Tibial nerve (tissue), 4 donors: ENCODE results near the gene MSRB1.

Experiments used
- CTCF ChIP-seq, 5 experiments: fragments of 200-600 bp in 3 of 5; fragments of 450-650 bp in 2 of 5; sonication (generic) in 3 of 5; IDR thresholded peaks; one replicate each; pipeline ENCODE4 v1.5.1; 2016 to 2019; ENCODE audit warnings: antibody characterized with exemption in 5 of 5, mild to moderate bottlenecking in 3 of 5, moderate library complexity in 2 of 5
- EP300 ChIP-seq, 2 donors: sonication (generic); formaldehyde crosslinking; IDR thresholded peaks; one replicate each; pipeline ENCODE4 v1.6.1; 2017; ENCODE audit warnings: antibody characterized with exemption in 2 of 2, mild to moderate bottlenecking in 1 of 2
- POLR2A ChIP-seq, 2 donors: fragments of 450-650 bp; IDR thresholded peaks; one replicate each; pipeline ENCODE4 v1.6.1; 2017; ENCODE audit warnings: antibody characterized with exemption in 2 of 2, mild to moderate bottlenecking in 2 of 2, moderate library complexity in 2 of 2

GRCh38 chr16:1979271-1980029 lies 36.5 kb upstream of the MSRB1 start:
- TF ChIP-seq CTCF (IDR thresholded peaks at IDR 0.05), result no peak
- no peak for TF ChIP-seq POLR2A (IDR thresholded peaks at IDR 0.05)
- no peak for TF ChIP-seq EP300 (IDR thresholded peaks at IDR 0.05)
